Sciatic nerve (tissue), 2 donors: ENCODE data around the gene TEX51. TPM values are rescaled to one million over a fixed set of nuclear protein-coding genes. Genes with fewer than 3 reads are reported as not detected.

ENCODE experiments used
- ATAC-seq: fragments of 200-7000 bp; cut with Tn5 transposase; one replicate; pipeline ENCODE4 v1.9.1; 2020; ENCODE audit warnings: mild to moderate bottlenecking, moderate library complexity
- DNase-seq: peaks from one replicate; pipeline ENCODE4 v3.0.0-alpha.2; 2020; ENCODE audit warnings: low spot score
- intact Hi-C: fragments of 100-400 bp; cut with DNase I; formaldehyde crosslinking; loops from one replicate; pipeline ENCODE4 v1.14.2; 2022
- total RNA-seq: library from RNA; stranded (reverse); fragmentation: NEBNext Ultra II Directional; extraction: Animal tissue kit (Norgen Biotek cat#: 25700); gene quantifications from one replicate; pipeline ENCODE4 v1.2.1, GENCODE V29; 2021
- donor health status: DM: no; HTN: no; CAD: no.
- donor health status: DM: no; HTN: no; CAD: no.

Gene TEX51
- not detected for total RNA-seq

DNA sequence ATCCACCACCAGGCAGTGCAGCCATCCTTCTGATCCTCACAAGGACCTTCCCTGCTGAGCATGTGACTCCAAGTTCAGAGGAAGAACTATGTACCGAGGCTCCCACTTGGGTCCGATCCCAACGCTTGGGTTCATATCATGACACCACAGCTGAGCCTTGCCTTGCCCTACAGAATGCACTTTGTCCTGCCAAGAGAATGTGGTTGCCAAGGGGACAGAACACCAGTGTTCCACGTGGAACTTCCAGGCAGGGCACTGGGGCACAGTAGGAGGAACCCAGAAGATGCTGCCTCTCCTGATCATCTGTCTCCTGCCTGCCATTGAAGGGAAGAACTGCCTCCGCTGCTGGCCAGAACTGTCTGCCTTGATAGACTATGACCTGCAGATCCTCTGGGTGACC, at the start of gene TEX51:
TEX51 (plus strand) TSS at position 255 of the 400 bp plus-strand sequence; CDS start at position 284, 29 bp downstream.
- ATAC-seq (peak; percentile 17), DNase-seq (peak; percentile 17)
- intact Hi-C loops, result no loop called here

DNA sequence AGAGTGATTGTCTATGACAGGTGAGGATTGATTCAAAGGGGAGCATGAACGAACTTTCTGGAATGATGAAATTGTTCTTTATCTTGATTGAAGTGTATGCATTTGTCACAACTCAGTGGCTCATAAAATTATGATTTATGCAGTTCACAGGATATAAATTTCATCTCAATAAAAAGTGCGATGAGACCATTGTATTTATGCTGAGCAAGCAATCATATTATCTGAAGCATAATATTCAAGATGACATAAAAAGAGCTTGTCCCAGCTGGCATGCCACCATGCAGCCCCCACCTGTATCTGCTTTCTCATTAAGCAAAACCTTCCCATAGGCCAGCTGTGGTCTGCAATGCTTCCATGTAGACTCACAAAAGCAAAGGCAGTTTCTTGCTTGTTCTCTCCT, 49.6 kb upstream of the TEX51 start:
- ATAC-seq, result no peak
- intact Hi-C loops, result no loop called here
- no peak for DNase-seq

DNA sequence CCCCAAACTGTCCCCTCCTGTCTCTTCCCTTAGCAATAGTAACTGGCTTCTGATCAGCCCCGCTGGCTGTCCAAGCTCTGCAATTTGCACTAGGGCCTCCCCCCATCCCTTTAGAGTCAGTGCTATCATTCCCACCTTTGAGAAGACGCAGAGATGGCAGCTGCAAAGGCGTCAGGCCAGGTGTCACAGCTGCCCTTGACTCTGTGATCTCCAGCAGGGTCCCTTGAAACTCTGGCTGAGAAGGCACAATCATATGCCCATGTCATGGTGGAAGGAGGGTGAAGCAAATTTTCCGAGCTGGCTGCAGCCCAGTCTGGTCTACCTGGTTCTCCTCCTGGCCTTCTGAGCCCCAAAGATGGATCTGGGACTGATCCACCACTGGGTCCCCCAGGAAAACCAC, 49.2 kb upstream of the TEX51 start:
- intact Hi-C loops, result no loop called here

DNA sequence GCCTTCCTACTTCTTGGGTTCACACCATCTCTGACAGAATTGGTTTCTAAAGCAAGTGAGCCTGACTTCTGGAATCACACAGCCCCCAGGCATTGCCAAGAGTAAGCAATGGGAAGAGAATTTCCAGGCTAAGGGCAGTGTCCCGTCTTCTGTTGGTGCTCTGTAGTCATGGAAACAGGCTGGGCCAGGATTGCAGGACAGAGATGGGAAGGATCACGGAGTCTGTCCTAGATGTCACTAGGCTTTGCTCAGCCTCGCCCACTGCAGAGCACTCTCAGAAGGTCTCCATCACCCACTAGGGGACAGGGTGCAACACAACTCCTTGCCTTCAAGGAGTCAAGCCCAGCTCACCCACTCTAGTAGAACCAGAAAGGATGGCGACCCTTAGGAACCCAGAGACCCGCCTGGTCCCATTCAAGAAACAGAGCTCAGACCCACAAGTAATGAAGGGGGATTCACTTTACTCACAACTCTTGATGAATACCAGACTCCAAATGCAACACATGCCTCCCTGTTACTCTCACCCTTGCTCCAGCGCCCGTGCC, 48.6 kb upstream of the TEX51 start:
- DNase-seq (no peak), ATAC-seq (no peak)
- intact Hi-C loops, result no loop called here

More for the DNA sequence above, 49.2 kb upstream of the TEX51 start:
- no peak for DNase-seq
- ATAC-seq, result no peak

DNA sequence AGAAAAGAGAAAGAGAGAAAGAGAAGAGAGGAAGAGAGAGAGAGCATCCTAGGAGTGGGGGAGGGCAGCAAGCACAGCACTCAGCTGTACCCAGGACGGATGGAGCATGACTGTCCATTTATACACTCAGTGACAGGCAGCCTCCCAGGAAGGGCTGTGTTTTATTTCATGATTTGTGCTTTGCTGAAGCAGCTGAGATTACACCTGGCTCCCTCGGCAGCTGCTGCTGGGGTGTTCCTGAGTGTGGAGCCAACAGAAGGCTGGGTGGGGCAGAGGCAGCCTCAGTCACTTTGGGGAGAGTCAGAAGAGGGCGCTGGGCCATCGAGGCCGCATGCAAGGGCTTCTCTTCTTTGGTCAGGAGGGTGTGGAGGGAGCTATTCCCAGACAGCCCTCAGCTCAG, 47.8 kb upstream of the TEX51 start:
- intact Hi-C loops, result no loop called here
- ATAC-seq (no peak), DNase-seq (no peak)

DNA sequence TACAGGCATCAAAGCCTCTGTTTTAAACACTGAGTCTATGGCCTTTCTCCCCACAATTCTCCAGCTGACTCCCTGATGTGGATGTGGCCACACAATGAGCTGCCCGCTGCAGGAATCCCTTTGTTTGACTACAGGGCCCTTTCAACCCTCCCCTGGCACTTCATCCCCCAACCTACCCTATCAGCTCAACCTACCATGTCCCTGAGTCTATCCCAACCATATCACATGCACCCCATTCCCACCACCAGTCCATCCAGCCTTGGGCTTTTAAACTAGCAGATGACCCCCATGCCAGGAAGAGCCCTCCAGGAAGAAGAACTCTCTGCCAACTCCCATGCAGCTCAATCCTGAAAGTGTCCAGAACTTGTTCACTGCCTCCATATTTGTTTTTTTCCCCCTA, 46.9 kb upstream of the TEX51 start:
- DNase-seq (no peak), ATAC-seq (no peak)
- intact Hi-C loops, result no loop called here

DNA sequence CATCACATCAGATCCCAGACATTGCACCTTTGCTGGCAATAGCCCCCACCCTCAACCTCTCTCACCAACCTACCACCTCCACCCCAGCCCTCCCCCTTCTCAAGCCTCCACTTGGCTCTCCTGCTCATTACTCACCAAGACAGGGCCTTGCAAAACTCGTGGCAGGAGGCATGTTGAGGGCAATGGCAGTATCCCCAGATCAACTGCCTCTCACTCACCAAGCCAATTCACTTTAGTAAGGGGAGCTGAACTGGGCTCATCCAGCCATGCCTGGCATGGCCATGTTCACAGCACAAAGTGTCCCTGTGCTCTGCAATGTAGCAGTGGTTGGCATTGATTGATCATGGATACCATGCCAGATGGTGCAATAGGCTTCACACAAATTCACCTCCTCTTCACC, 46.3 kb upstream of the TEX51 start:
- intact Hi-C loops, result no loop called here
- no peak for DNase-seq
- no peak for ATAC-seq

DNA sequence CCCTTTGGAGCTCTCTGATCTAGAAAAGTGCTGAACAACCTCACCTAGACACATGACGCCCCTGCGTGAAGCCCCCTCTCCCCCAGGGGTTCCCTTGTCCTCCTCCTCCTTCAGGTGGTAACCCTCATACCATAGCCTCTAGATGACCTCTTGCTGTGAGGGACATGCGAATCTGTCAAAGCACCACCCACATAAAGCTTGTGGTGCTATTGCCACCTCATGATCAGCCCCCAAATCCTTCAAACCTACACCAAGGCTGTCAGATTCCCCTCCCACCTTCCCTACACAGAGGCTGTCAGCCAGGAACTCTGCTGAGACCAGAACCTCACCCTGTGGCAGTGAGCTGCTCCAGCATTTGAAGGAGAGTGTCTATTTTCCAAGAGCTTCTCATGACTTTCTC, 43.1 kb upstream of the TEX51 start:
- intact Hi-C loops, result no loop called here
- no peak for DNase-seq
- no peak for ATAC-seq

DNA sequence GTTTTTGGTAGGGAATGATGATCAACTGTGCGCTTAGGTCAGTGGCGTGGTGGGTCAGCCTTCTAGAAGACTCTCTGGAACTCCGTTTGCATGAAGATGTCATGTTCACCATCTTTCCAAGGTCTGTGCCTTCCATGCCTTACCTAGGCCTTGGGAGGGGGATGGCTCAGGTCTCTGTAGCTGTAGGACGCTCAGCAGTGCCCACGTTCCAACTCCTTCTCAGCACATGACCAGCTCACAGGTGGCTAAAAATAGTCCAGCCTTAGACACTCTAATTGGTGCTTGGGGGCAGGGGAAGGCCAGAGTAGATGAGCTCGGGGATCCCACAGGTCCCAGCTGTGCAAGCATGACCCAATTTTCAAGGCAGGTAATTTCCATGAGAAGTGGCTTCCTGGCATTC, 42.3 kb upstream of the TEX51 start:
- no peak for DNase-seq
- no peak for ATAC-seq
- intact Hi-C loops, result no loop called here

DNA sequence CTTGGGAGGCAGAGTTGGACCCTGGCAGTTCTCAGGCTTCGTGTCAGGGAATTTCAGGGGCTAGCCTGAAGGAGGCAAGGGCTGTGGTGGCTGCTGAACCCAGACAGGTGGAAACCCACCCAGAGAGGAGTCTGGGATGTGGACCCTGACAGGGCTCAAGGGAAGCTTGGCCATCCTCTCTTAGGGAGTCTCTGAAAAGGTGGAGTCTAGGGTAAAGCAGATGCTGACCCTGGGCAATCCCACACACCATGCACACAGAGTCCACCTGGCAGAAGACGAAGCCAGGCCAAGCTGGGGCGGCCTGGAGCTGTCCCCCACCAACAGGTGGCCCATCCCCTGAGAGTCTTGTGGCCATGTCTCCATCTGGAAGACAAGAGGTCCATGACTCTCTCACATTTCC, 41.2 kb upstream of the TEX51 start:
- no peak for ATAC-seq
- no peak for DNase-seq
- intact Hi-C loops, result no loop called here

DNA sequence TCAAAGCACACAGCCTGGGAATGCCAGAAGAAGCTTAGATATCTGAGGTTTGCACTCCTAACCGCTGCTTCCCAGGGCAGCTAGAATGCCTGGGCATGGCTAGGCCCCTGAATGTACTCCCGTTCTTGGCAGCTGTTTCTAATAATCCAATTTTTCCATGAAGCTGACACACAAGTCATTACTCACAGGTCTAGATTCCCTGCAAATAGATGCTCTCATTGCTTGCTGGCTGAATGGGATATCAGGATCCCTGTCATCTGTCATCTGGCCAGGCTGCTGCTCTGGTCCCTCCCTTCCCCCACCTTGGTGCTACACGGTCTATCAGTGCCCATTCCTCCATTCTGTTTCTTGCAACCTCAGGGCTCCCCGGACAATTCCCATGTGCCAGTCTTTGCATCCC, 40.7 kb upstream of the TEX51 start:
- no peak for ATAC-seq
- no peak for DNase-seq
- intact Hi-C loops, result no loop called here

DNA sequence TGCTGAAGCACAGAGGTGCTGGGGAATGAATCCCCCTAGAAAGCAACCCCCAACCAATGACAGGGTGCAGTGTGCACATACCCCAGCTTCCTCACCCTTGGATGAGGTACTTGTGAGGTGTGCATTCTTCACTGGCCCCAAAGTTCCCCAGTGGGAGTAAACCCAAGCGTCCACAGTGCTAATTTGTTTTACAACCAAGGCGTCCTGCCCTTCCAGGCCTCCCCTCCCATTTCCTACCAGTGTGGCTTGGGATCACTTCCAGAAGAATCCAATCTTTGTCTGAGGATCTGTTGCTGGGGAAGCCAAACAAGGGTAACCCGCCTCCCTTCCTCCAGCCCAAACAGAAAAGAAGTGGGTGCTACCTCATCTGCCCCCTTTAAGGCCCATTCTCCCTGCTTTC, 40.3 kb upstream of the TEX51 start:
- ATAC-seq (no peak), DNase-seq (no peak)
- intact Hi-C loops, result no loop called here

DNA sequence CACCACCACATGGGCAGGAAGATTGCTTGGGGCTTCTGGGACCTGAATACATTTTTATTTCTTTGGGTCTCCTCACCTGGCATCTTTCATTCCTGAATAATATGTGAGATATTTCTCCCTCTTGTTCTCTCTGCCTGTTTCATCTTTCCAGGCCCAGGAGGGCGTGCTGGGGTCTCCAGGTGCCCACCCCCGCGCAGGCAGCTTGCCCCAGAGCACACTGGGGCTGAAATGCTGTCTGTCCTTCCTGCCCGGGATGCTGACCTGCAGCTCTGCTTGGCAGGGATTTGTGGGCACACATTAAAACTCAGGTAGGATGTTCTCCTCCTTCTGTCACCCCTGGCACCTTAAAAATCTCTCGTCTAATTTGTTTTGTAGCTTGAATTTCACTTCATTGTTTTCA, 39.7 kb upstream of the TEX51 start:
- intact Hi-C loops, result no loop called here
- no peak for DNase-seq
- no peak for ATAC-seq

DNA sequence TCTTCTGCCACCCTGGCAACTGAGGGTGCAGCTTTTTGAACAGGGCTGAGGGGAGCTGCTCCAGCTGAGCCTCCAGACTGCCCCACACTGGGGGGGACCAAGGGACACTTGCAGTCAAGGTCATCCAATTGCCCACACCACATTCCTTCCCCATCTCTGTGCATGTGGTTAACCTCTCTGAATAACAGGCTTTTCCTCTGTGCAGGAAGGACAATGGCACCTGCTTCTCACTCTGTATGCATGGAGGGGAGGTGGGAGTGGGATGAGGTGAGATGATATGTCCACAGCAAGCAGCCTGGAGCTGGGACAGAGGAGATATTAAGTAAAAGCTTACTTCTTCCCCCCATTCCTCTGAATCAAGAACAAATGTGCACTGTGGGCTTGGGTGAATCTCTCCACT, 39.1 kb upstream of the TEX51 start:
- intact Hi-C loops, result no loop called here
- no peak for ATAC-seq
- DNase-seq, result no peak

DNA sequence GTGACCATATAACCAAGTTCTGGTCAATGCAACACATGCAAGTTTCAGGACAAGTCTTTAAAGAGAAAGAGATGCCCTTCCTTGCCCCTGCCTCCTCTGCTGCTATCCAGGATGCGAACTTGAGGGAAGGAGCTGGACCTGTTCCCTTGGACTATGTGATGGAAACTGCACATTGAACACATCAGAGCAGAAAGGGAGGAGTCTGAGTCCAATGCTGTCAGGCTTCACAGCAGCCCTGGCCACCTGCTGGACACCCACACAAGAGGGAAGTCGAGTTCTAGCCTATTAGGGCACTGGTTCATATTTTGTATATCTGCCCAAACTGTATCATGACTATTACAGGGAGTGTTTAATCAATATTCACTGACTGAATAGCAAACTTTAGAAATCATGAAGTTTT, 38.3 kb upstream of the TEX51 start:
- intact Hi-C loops, result no loop called here
- ATAC-seq (no peak), DNase-seq (no peak)

DNA sequence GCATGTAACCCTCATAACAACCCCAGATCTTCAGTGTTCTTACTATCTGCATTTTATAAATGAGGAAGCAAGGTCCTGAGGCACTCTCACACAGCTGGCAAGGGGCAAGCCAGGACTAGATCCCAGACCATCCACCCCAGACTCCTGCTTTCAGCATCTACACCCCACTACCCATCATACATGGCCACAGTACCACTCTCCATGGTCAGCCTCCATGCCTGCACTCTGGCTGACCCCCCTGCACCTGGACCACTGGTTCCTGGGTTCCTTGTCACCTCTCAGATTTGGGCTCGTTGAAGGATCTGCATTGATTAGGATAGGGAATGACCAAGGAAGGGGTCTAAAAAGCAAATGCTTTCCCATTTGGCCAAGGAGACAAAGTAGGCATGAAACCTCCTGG, 36.0 kb upstream of the TEX51 start:
- ATAC-seq (no peak), DNase-seq (no peak)
- intact Hi-C loops, result no loop called here

DNA sequence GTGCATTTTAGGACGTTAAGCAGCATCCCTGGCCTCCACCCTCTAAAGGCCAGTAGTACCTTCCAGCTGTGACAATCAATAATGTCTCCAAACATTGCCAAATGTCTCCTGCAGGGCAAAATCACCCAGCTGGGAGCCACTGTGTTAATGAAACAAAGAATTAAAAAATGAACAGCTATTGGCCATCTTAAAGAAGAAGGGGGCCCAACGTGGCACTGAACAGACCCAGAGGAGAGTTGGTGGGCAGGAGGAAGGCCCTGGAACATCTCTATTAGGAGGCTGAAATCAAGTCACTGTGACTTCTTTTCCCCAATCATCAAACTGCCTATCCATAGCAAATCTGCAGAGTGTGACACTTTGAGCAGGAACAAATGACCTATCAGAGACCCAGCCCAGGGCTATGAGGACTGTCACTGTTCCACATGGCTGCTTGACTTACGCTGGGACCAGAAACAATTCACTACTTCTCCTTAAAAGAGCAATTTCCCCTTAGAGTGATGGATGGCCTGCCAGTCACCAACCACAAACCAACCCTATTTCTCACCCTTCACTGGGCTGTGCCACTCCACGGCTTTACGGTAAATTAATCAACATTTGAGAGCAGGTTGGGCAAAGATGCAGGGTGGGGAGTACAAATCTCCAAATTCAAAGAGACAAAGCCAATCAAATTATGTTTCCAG, 35.2 kb upstream of the TEX51 start:
- intact Hi-C loops, result no loop called here
- DNase-seq (no peak), ATAC-seq (no peak)

DNA sequence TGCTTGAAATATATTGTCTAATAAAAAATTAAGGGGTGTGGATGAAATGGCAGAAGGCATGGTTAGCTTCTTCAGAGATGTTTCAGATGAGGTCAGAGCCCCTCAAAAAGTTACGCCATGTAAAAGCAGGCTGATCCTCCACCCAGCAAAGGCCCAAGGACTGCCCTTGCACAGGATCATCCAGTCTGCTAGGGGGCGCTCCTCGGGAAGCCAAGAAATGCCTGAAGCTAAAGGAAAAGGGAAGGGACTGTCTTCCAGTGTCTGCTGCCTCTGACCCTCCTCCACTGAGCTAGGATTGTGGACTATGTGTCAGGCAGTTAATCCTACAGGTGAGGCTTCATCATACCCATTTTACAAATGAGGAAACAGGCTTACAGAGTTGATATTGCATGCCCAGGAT, 33.8 kb upstream of the TEX51 start:
- DNase-seq (no peak), ATAC-seq (no peak)
- intact Hi-C loops, result no loop called here

DNA sequence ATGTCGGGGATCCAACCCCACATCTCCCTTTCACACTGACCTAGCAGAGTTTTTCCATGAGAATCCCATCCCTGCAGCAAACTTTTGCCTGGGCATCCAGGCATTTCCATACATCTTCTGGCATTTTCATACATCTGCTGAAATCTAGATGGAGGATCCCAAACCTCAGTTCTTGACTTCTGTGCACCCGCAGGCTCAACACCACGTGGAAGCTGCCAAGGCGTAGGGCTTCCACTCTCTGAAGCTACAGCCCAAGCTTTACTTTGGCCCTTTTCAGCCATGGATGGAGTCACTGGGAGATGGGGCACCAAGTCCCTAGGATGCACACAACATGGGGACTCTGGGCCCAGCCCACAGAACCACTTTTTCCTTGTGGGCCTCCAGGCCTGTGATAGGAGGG, 32.2 kb upstream of the TEX51 start:
- DNase-seq, result no peak
- no peak for ATAC-seq
- intact Hi-C loops, result no loop called here

DNA sequence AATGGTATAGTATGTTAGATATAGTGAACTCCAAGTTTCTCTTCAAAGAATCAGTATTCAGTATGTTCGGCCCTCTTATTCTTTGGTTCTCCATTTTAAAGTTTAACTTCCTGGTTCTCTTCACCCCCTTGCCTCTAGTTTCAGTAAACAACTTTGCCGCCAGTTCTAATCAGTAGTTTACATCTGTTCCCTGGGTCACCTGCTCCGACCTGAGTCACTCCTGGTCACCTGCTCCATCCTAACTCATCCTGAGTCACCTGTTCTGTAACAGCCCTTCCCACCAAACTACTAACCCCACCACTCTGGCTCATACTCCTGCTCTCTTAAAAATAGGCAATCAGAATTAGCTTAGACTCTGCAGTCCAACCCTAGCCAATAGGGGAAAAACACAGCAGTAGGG, 23.7 kb upstream of the TEX51 start:
- DNase-seq (no peak), ATAC-seq (no peak)
- intact Hi-C loops, result no loop called here

DNA sequence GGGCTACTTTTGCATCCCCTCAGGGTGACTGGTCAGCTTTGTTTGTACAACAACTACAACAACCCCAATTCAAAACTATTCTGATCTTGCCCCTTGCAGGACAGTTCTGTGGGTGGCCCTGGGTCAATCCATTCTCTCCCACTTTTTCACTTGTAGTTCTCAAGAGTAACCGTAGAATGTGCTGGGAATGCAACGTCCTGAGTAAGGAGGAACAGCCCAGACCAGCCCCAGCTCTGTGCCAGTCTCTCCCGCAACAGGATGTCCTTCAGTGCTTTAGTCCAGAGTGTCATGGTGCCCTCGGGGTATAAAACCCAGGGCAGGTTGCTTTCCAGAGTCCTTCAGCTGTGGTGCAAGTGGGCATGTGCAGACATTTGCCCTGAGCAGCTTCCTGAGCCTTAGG, 22.1 kb upstream of the TEX51 start:
- intact Hi-C loops, result no loop called here
- DNase-seq, result peak; percentile 1
- ATAC-seq, result no peak
